ENCODE measurements around the gene TMEM150A.

- TF ChIP-seq POLR2A (IDR thresholded peaks at IDR 0.05) = no peak
- no peak for TF ChIP-seq CTCF (IDR thresholded peaks at IDR 0.05)
- TF ChIP-seq EP300 (IDR thresholded peaks at IDR 0.05) = no peak
Measured at GRCh38 chr2:85589982-85590791, 12.3 kb downstream of the TMEM150A start.
